ENCODE measurements around the gene MREG. TPM values are rescaled to one million over a fixed set of nuclear protein-coding genes. Genes with fewer than 3 reads are reported as not detected.

The MREG gene
- total and polyA plus RNA-seq, 9 donors = 0.85 to 5.4 (median 2.1) TPM

- TF ChIP-seq POLR2A (IDR thresholded peaks at IDR 0.05) (no peak), EP300 (IDR thresholded peaks at IDR 0.05) (no peak)
- TF ChIP-seq, protein P1, sequence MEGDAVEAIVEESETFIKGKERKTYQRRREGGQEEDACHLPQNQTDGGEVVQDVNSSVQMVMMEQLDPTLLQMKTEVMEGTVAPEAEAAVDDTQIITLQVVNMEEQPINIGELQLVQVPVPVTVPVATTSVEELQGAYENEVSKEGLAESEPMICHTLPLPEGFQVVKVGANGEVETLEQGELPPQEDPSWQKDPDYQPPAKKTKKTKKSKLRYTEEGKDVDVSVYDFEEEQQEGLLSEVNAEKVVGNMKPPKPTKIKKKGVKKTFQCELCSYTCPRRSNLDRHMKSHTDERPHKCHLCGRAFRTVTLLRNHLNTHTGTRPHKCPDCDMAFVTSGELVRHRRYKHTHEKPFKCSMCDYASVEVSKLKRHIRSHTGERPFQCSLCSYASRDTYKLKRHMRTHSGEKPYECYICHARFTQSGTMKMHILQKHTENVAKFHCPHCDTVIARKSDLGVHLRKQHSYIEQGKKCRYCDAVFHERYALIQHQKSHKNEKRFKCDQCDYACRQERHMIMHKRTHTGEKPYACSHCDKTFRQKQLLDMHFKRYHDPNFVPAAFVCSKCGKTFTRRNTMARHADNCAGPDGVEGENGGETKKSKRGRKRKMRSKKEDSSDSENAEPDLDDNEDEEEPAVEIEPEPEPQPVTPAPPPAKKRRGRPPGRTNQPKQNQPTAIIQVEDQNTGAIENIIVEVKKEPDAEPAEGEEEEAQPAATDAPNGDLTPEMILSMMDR (IDR thresholded peaks at IDR 0.05) = no peak
- 80 to 85% (median 85%) methylated on average over 4 of the region's 4 CpGs for WGBS, 3 donors
- intact Hi-C loops (cut with DNase I) = no loop called here
- no peak overlapping the region for H3K4me3 ChIP-seq
- H3K36me3 ChIP-seq = no peaks in the 10 kb centered on the region
- H3K27me3 ChIP-seq = no peaks in the 10 kb centered on the region
- H3K4me1 ChIP-seq (ENCODE audit: insufficient read depth) = peaks cover 2% of the 10 kb centered on the region
- H3K9me3 ChIP-seq = no peaks in the 10 kb centered on the region
- H3K27ac ChIP-seq = no peak overlapping the region
- no peak for DNase-seq
Observed at GRCh38 chr2:215952860-215953637, 60.3 kb downstream of the MREG start.

- no peaks in the 10 kb centered on the region for H3K36me3 ChIP-seq
- intact Hi-C loops (cut with DNase I) = no loop called here
- peaks cover 2% of the 10 kb centered on the region for H3K4me1 ChIP-seq (ENCODE audit: insufficient read depth)
- H3K4me3 ChIP-seq = no peak overlapping the region
- H3K27me3 ChIP-seq = no peaks in the 10 kb centered on the region
- DNase-seq = no peak
- H3K27ac ChIP-seq = no peak overlapping the region
- WGBS, 3 donors = 40 to 74% (median 59%) methylated on average over 3 of the region's 3 CpGs
- H3K9me3 ChIP-seq = no peaks in the 10 kb centered on the region
- no peak for TF ChIP-seq POLR2A (IDR thresholded peaks at IDR 0.05)
- TF ChIP-seq, protein P1 (IDR thresholded peaks at IDR 0.05) = no peak
- TF ChIP-seq EP300 (IDR thresholded peaks at IDR 0.05) = no peak
Observed at GRCh38 chr2:215951558-215951957, 61.8 kb downstream of the MREG start.

DNA sequence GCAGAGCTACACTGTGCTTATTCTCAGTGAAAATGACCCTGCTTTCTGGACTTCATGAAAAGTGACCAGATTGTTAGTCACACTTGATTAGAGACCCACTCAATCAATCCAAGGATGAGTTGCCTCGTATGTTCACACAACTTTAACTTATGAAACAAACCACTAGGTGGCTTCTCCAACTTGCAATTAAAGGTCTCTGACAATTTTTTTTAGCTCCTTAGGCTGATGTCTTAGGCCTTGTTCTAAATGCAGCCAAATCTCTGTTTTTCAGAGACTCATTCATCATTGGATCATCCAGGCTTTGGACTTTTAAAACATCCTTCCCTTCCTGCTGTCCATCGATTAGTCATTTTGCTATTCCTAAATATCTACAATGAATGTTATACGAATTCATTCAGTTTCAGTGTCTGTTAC, 63.4 kb downstream of the MREG start:
- no peak overlapping the region for H3K27ac ChIP-seq
- peaks cover 2% of the 10 kb centered on the region for H3K4me1 ChIP-seq (ENCODE audit: insufficient read depth)
- no peaks in the 10 kb centered on the region for H3K9me3 ChIP-seq
- no peak overlapping the region for H3K4me3 ChIP-seq
- no peak for TF ChIP-seq POLR2A (IDR thresholded peaks at IDR 0.05)
- TF ChIP-seq, protein P1 (IDR thresholded peaks at IDR 0.05) = no peak
- 65% methylated on average over 3 of the region's 3 CpGs for WGBS, 3 donors
- H3K36me3 ChIP-seq = no peaks in the 10 kb centered on the region
- intact Hi-C loops (cut with DNase I) = no loop called here
- DNase-seq = no peak
- H3K27me3 ChIP-seq = no peaks in the 10 kb centered on the region

GRCh38 chr2:215948051-215948450, 65.3 kb downstream of the MREG start:
- 79 to 88% (median 85%) methylated on average over 4 of the region's 4 CpGs for WGBS, 3 donors

More at GRCh38 chr2:215948051-215948450, 65.3 kb downstream of the MREG start:
- Histone ChIP-seq H3K36me3 (no peaks in the 10 kb centered on the region), H3K4me1 (ENCODE audit: insufficient read depth) (peaks cover 2% of the 10 kb centered on the region), H3K27me3 (no peaks in the 10 kb centered on the region), H3K27ac (no peak overlapping the region), H3K9me3 (no peaks in the 10 kb centered on the region), H3K4me3 (no peak overlapping the region)
- intact Hi-C loops (cut with DNase I) = no loop called here
- no peak for TF ChIP-seq POLR2A (IDR thresholded peaks at IDR 0.05)
- TF ChIP-seq EP300 (IDR thresholded peaks at IDR 0.05) = no peak
- TF ChIP-seq, protein P1 (IDR thresholded peaks at IDR 0.05) = no peak
- no peak for DNase-seq
